HEK293 (cell line): ENCODE measurements around the gene L3MBTL4.
"Not testable (repeated sequence)": the region's sequence is repeated elsewhere in the genome, so short reads cannot be mapped to it uniquely, and the experiment has no call there.

Source experiments
- CTCF ChIA-PET: fragments of 350-600 bp; formaldehyde crosslinking; extraction: SDS; loops from one replicate; lab custom pipeline; 2021; ENCODE audit warnings: antibody characterized with exemption; lab: Yijun Ruan, JAX
- POLR2A ChIA-PET: fragments of 300-600 bp; formaldehyde crosslinking; extraction: SDS; loops from one replicate; lab custom pipeline; 2020; ENCODE audit warnings: antibody characterized with exemption, inconsistent platforms; lab: Yijun Ruan, JAX
- H3K27ac ChIP-seq: fragments of 200-500 bp; sonication (Bioruptor generic); 2 replicates; pipeline ENCODE4 v1.5.1; 2014; ENCODE audit warnings: low read depth, low read length, control low read depth, inconsistent platforms; ENCODE audit errors: extremely low read depth
- H3K36me3 ChIP-seq, 2 experiments: fragments of 200-500 bp in 1 of 2; sonication (Bioruptor generic) in 1 of 2; 1 replicate in 1 of 2; 2 replicates in 1 of 2; pipeline ENCODE4 v1.5.1; 2014 to 2017; ENCODE audit warnings: inconsistent platforms in 2 of 2, low read length in 2 of 2; ENCODE audit not compliant: control insufficient read depth in 2 of 2, insufficient read depth in 1 of 2
- H3K4me1 ChIP-seq: fragments of 200-500 bp; sonication (Bioruptor generic); 2 replicates; pipeline ENCODE4 v1.5.1; 2014; ENCODE audit warnings: mild to moderate bottlenecking, low read length, inconsistent platforms; ENCODE audit not compliant: control insufficient read depth, insufficient read depth
- H3K4me3 ChIP-seq: 2 replicates; pipeline ENCODE4 v1.5.1; 2011; ENCODE audit warnings: low read depth, mild to moderate bottlenecking, control low read depth, low read length, moderate library complexity
- H3K9me3 ChIP-seq: fragments of 200-500 bp; sonication (Bioruptor generic); 2 replicates; pipeline ENCODE4 v1.5.1; 2014; ENCODE audit warnings: low read depth, low read length, inconsistent platforms; ENCODE audit not compliant: control insufficient read depth, insufficient read depth
- FEZF1 ChIP-seq: fragments of 450-650 bp; formaldehyde crosslinking; IDR thresholded peaks from 2 replicates; pipeline ENCODE4 v1.5.1; 2016; ENCODE audit warnings: missing biosample characterization, missing genetic modification characterization
- GLIS1 ChIP-seq: fragments of 450-650 bp; formaldehyde crosslinking; IDR thresholded peaks from 2 replicates; pipeline ENCODE4 v1.5.1; 2016; ENCODE audit warnings: missing biosample characterization, missing genetic modification characterization
- SP2 ChIP-seq: fragments of 450-650 bp; formaldehyde crosslinking; IDR thresholded peaks from 2 replicates; pipeline ENCODE4 v1.5.1; 2016; ENCODE audit warnings: missing biosample characterization, missing genetic modification characterization
- ZBTB17 ChIP-seq: fragments of 450-650 bp; formaldehyde crosslinking; IDR thresholded peaks from 2 replicates; pipeline ENCODE4 v1.5.1; 2016; ENCODE audit warnings: missing biosample characterization, missing genetic modification characterization
- ZNF146 ChIP-seq: fragments of 450-650 bp; formaldehyde crosslinking; IDR thresholded peaks from 2 replicates; pipeline ENCODE4 v1.5.1; 2016; ENCODE audit warnings: missing biosample characterization, missing genetic modification characterization
- ZNF157 ChIP-seq: fragments of 450-650 bp; formaldehyde crosslinking; IDR thresholded peaks from 2 replicates; pipeline ENCODE4 v1.5.1; 2016; ENCODE audit warnings: missing biosample characterization, missing genetic modification characterization
- ZNF16 ChIP-seq: fragments of 450-650 bp; formaldehyde crosslinking; IDR thresholded peaks from 2 replicates; pipeline ENCODE4 v1.5.1; 2016; ENCODE audit warnings: low read depth, missing biosample characterization, missing genetic modification characterization
- ZNF175 ChIP-seq: fragments of 450-650 bp; formaldehyde crosslinking; IDR thresholded peaks from 2 replicates; pipeline ENCODE4 v1.5.1; 2016; ENCODE audit warnings: missing biosample characterization, missing genetic modification characterization
- ZNF549 ChIP-seq: fragments of 450-650 bp; IDR thresholded peaks from 2 replicates; pipeline ENCODE4 v1.5.1; 2018; ENCODE audit warnings: missing biosample characterization, missing genetic modification characterization, mild to moderate bottlenecking, inconsistent platforms, moderate library complexity
- ZNF596 ChIP-seq: fragments of 450-650 bp; IDR thresholded peaks from 2 replicates; pipeline ENCODE4 v1.5.0; 2018; ENCODE audit warnings: missing biosample characterization, mild to moderate bottlenecking, missing genetic modification characterization, moderate library complexity
- ZSCAN30 ChIP-seq: fragments of 450-650 bp; IDR thresholded peaks from 2 replicates; pipeline ENCODE4 v1.5.1; 2018; ENCODE audit warnings: missing biosample characterization, mild to moderate bottlenecking, missing genetic modification characterization, moderate library complexity
- TF ChIP-seq, protein P1 (sequence below): fragments of 450-650 bp; formaldehyde crosslinking; IDR thresholded peaks from 2 replicates; pipeline ENCODE4 v1.5.1; 2016; ENCODE audit warnings: missing biosample characterization, missing genetic modification characterization
- TF ChIP-seq, protein P2 (sequence below): fragments of 450-650 bp; formaldehyde crosslinking; IDR thresholded peaks from 2 replicates; pipeline ENCODE4 v1.5.1; 2016; ENCODE audit warnings: missing biosample characterization, missing genetic modification characterization
- TF ChIP-seq, protein P3 (sequence below): fragments of 450-650 bp; formaldehyde crosslinking; IDR thresholded peaks from 2 replicates; pipeline ENCODE4 v1.5.1; 2017; ENCODE audit warnings: missing biosample characterization, missing genetic modification characterization
- TF ChIP-seq, protein P4 (sequence below): fragments of 450-650 bp; formaldehyde crosslinking; IDR thresholded peaks from 2 replicates; pipeline ENCODE4; 2016; ENCODE audit warnings: missing biosample characterization, missing genetic modification characterization

Gene L3MBTL4

DNA sequence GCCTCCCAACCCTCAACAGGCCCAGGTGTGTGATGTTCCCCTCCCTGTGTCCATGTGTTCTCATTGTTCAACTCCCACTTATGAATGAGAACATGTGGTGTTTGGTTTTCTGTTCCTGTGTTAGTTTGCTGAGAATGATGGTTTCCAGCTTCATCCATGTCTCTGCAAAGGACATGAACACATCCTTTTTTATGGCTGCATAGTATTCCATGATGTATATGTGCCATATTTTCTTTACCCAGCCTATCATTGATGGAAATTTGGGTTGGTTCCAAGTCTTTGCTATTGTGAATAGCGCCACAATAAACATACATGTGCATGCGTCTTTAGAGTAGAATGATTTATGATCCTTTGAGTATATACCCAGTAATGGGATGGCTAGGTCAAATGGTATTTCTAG is 37.2 kb downstream of the L3MBTL4 start:
- H3K4me1 ChIP-seq, H3K27ac ChIP-seq, H3K4me3 ChIP-seq, H3K36me3 ChIP-seq, POLR2A ChIA-PET, CTCF ChIA-PET, H3K9me3 ChIP-seq: not testable (repeated sequence)
- TF ChIP-seq, protein P1, sequence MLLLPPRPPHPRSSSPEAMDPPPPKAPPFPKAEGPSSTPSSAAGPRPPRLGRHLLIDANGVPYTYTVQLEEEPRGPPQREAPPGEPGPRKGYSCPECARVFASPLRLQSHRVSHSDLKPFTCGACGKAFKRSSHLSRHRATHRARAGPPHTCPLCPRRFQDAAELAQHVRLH = peak; percentile 58; the same call in 1 of the 2 replicates
- TF ChIP-seq, protein P2, sequence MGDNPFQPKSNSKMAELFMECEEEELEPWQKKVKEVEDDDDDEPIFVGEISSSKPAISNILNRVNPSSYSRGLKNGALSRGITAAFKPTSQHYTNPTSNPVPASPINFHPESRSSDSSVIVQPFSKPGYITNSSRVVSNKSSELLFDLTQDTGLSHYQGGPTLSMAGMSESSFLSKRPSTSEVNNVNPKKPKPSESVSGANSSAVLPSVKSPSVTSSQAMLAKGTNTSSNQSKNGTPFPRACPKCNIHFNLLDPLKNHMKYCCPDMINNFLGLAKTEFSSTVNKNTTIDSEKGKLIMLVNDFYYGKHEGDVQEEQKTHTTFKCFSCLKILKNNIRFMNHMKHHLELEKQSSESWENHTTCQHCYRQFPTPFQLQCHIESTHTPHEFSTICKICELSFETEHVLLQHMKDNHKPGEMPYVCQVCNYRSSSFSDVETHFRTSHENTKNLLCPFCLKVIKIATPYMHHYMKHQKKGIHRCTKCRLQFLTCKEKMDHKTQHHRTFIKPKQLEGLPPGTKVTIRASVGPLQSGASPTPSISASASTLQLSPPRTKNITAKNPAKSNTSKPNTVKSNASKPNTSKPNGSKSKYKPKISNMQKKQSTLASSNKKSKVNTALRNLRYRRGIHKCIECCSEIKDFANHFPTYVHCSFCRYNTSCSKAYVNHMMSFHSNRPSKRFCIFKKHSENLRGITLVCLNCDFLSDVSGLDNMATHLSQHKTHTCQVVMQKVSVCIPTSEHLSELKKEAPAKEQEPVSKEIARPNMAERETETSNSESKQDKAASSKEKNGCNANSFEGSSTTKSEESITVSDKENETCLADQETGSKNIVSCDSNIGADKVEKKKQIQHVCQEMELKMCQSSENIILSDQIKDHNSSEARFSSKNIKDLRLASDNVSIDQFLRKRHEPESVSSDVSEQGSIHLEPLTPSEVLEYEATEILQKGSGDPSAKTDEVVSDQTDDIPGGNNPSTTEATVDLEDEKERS (tag by site-specific recombination) = 0 out of 2 replicates have a peak, but pooled peaks have one; percentile 51
- TF ChIP-seq ZNF146 (tag by site-specific recombination) = peak; percentile 74

DNA sequence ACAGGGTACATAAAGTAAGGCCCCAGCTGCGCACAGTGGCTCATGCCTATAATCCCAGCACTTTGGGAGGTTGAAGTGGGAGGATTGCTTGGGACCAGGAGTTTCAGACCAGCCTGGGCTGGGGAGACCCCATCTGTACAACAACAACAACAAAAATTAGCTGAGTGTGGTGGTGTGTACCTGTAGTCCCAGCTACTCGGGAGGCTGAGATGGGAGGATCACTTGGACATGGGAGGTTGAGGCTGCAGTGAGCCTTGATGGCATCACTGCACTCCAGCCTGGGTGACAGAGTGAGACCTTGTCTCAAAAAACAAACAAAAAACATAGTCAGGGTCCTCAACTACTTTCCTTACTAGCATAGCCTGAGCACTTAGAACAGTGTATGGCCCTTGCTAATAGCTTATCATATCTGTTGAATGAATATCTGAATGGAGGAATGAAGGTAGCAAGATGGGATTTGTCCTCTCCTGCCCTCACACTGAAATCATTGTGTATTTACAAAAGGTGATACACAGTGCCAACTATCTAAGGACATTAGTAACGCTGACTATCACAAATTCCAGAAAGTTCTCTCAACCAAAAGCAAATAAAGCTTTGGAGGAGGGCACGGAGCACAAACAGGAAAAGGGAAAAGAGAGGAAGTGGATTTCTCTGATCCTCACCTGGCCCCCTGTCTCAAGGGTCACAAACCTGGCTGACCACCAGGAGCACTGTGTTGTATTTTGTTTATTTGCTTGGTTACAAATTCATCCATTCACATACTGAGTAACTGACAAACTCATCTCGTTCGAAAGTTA is 38.1 kb downstream of the L3MBTL4 start:
- TF ChIP-seq GLIS1 (tag by site-specific recombination) (no peak), ZNF175 (no peak), SP2 (tag by site-specific recombination) (no peak), ZBTB17 (no peak), ZSCAN30 (no peak), ZNF596 (no peak), FEZF1 (tag by site-specific recombination) (no peak), ZNF16 (tag by site-specific recombination) (no peak), ZNF157 (tag by site-specific recombination) (no peak), ZNF549 (no peak)
- TF ChIP-seq, protein P3, sequence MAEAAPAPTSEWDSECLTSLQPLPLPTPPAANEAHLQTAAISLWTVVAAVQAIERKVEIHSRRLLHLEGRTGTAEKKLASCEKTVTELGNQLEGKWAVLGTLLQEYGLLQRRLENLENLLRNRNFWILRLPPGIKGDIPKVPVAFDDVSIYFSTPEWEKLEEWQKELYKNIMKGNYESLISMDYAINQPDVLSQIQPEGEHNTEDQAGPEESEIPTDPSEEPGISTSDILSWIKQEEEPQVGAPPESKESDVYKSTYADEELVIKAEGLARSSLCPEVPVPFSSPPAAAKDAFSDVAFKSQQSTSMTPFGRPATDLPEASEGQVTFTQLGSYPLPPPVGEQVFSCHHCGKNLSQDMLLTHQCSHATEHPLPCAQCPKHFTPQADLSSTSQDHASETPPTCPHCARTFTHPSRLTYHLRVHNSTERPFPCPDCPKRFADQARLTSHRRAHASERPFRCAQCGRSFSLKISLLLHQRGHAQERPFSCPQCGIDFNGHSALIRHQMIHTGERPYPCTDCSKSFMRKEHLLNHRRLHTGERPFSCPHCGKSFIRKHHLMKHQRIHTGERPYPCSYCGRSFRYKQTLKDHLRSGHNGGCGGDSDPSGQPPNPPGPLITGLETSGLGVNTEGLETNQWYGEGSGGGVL (tag by site-specific recombination) = no peak
- TF ChIP-seq, protein P4, sequence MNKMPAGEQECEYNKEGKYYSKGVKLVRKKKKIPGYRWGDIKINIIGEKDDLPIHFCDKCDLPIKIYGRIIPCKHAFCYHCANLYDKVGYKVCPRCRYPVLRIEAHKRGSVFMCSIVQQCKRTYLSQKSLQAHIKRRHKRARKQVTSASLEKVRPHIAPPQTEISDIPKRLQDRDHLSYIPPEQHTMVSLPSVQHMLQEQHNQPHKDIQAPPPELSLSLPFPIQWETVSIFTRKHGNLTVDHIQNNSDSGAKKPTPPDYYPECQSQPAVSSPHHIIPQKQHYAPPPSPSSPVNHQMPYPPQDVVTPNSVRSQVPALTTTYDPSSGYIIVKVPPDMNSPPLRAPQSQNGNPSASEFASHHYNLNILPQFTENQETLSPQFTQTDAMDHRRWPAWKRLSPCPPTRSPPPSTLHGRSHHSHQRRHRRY = no peak
- Histone ChIP-seq H3K27ac (no peak overlapping the region), H3K9me3 (no peaks in the 10 kb centered on the region), H3K36me3 (no peaks in the 10 kb centered on the region), H3K4me1 (no peaks in the 10 kb centered on the region; the same call in 1 of the 2 replicates), H3K4me3 (no peak overlapping the region)
- ChIA-PET POLR2A (no interaction called here), CTCF (interaction anchor here (0.6 kb wide), 1 partner anchor 477 kb away, joined by 4 read pairs; no protein-coding TSS in a partner anchor)
